Lung (tissue), 12 donors: ENCODE results near the gene CLCNKA. TPM values are rescaled to one million over a fixed set of nuclear protein-coding genes. Genes with fewer than 3 reads are reported as not detected.

Experiments used
- ATAC-seq: fragments of 200-7000 bp; cut with Tn5 transposase; one replicate; pipeline ENCODE4 v1.9.1; 2020; ENCODE audit warnings: moderate number of reproducible peaks; ENCODE audit not compliant: insufficient read depth, low FRiP score
- DNase-seq, 3 donors: peaks; one replicate each; pipeline ENCODE4 v3.0.0-alpha.2; 2013 to 2017
- H3K27ac ChIP-seq, 2 donors: one replicate each; pipeline ENCODE4 v1.5.1; 2013; ENCODE audit warnings: mild to moderate bottlenecking in 2 of 2, moderate library complexity in 2 of 2, control low read depth in 1 of 2, inconsistent platforms in 1 of 2, low read depth in 1 of 2, low read length in 1 of 2
- H3K27me3 ChIP-seq, 3 donors: one replicate each; pipeline ENCODE4 v1.5.1; 2013; ENCODE audit warnings: low read length in 2 of 3; ENCODE audit not compliant: control insufficient read depth in 3 of 3, insufficient read depth in 3 of 3
- H3K36me3 ChIP-seq, 4 donors: one replicate each; pipeline ENCODE4 v1.5.1; 2013; ENCODE audit warnings: low read length in 4 of 4, mild to moderate bottlenecking in 1 of 4, moderate library complexity in 1 of 4; ENCODE audit not compliant: control insufficient read depth in 4 of 4, insufficient read depth in 4 of 4
- H3K4me1 ChIP-seq, 5 donors: one replicate each; pipeline ENCODE4 v1.5.1; 2013; ENCODE audit warnings: low read length in 5 of 5, mild to moderate bottlenecking in 2 of 5, moderate library complexity in 1 of 5; ENCODE audit not compliant: control insufficient read depth in 5 of 5, insufficient read depth in 5 of 5
- H3K4me3 ChIP-seq: one replicate; pipeline ENCODE4 v1.5.1; 2013; ENCODE audit warnings: mild to moderate bottlenecking, control low read depth, moderate library complexity
- H3K9ac ChIP-seq, 2 donors: one replicate each; pipeline ENCODE4 v1.5.1; 2013; ENCODE audit warnings: low read length in 2 of 2, control low read depth in 1 of 2; ENCODE audit not compliant: insufficient read depth in 1 of 2
- H3K9me3 ChIP-seq, 4 donors: one replicate each; pipeline ENCODE4 v1.5.1; 2013; ENCODE audit warnings: low read length in 3 of 4, mild to moderate bottlenecking in 1 of 4, moderate library complexity in 1 of 4; ENCODE audit not compliant: control insufficient read depth in 4 of 4, insufficient read depth in 3 of 4
- CTCF ChIP-seq: IDR thresholded peaks from 2 replicates; pipeline ENCODE4 v1.5.1; 2012; ENCODE audit warnings: mild to moderate bottlenecking; ENCODE audit errors: control extremely low read depth, extremely low read depth
- WGBS, 2 donors: extraction: QIAGEN DNeasy Blood & Tissue Kit; methylation state at CpG; one replicate each; pipeline ENCODE4 v1.1.7; 2013; 5-methylcytosine and 5-hydroxymethylcytosine counted together
- polyA plus RNA-seq, 2 donors: library from polyadenylated mRNA; stranded (reverse); fragments of 200-250 nt; gene quantifications; one replicate each; pipeline ENCODE4 v1.2.1, GENCODE V29; 2013
- total RNA-seq, 2 donors: library from RNA; depleted of rRNA in 1 of 2; stranded (reverse); fragments of >200 nt in 1 of 2; gene quantifications; one replicate each; pipeline ENCODE4 v1.2.1, GENCODE V29; 2014 to 2021
- donor health status: control.
- donor health status: control.
- donor health status: Bipolar disorder and iron deficiency.
- donor health status: healthy.
- donor health status: DM: yes; HTN: yes; CAD: no.

Gene CLCNKA
- total and polyA plus RNA-seq, 4 donors: 0.10 to 1.3 (median 0.17) TPM; not detected in 1

- no peak overlapping the region for H3K4me3 ChIP-seq
- DNase-seq (no peak), ATAC-seq (no peak)
- no peaks in the 10 kb centered on the region for H3K36me3 ChIP-seq
- H3K9ac ChIP-seq: no peak overlapping the region
- H3K4me1 ChIP-seq: peaks cover 0 to 3% (median 0%) of the 10 kb centered on the region in 5 donors
- no peak for TF ChIP-seq CTCF
- H3K9me3 ChIP-seq: no peaks in the 10 kb centered on the region
- H3K27me3 ChIP-seq: no peaks in the 10 kb centered on the region
- H3K27ac ChIP-seq: no peak overlapping the region
- WGBS, 2 donors: 61 to 71% methylated on average over 9 of the region's 9 CpGs
Measured at GRCh38 chr1:16006552-16007485, 15.0 kb upstream of the CLCNKA start.

GRCh38 chr1:16007671-16008341, 14.0 kb upstream of the CLCNKA start:
- WGBS, 2 donors: 69 to 77% methylated on average over 6 of the region's 6 CpGs
- H3K27ac ChIP-seq: no peak overlapping the region
- no peak for DNase-seq

GRCh38 chr1:16009030-16009460, 12.8 kb upstream of the CLCNKA start:
- TF ChIP-seq CTCF: peak; percentile 80
- peak; percentile 78 to 84 (median 80) for DNase-seq
- no peak overlapping the region for H3K27ac ChIP-seq
- H3K4me1 ChIP-seq: peaks cover 0 to 6% (median under 1%) of the 10 kb centered on the region in 5 donors
- H3K9ac ChIP-seq: no peak overlapping the region
- WGBS, 2 donors: 5 to 9% methylated on average over 4 of the region's 4 CpGs
- no peaks in the 10 kb centered on the region for H3K9me3 ChIP-seq
- H3K4me3 ChIP-seq: no peak overlapping the region
- ATAC-seq: no peak
- H3K27me3 ChIP-seq: no peaks in the 10 kb centered on the region
- no peaks in the 10 kb centered on the region for H3K36me3 ChIP-seq

More at GRCh38 chr1:16007671-16008341, 14.0 kb upstream of the CLCNKA start:
- TF ChIP-seq CTCF: no peak
- Histone ChIP-seq H3K9ac (no peak overlapping the region), H3K9me3 (no peaks in the 10 kb centered on the region), H3K4me3 (no peak overlapping the region), H3K27me3 (no peaks in the 10 kb centered on the region), H3K36me3 (no peaks in the 10 kb centered on the region), H3K4me1 (peaks cover 0 to 4% (median 0%) of the 10 kb centered on the region in 5 donors)
- ATAC-seq: no peak
